ENCODE results near the gene CEMIP2.

GRCh38 chr9:71664566-71664965 lies 103.7 kb downstream of the CEMIP2 start:
- no peak for TF ChIP-seq POLR2A (IDR thresholded peaks at IDR 0.05; ENCODE audit: low read length)
- no peak for TF ChIP-seq GATA1 (IDR thresholded peaks at IDR 0.05; ENCODE audit: low read depth, low read length)

All from erythroblast (primary cell).